ENCODE measurements around the gene KLHDC7A.

Gene KLHDC7A

GRCh38 chr1:18491168-18491567 lies 10.4 kb downstream of the KLHDC7A start:
- H3K4me3 ChIP-seq (ENCODE audit: low read depth, low read length) = no peak overlapping the region
- no peak for TF ChIP-seq CTCF (IDR thresholded peaks at IDR 0.05; ENCODE audit: insufficient read depth, low read depth, low read length, missing control alignments)
- peak; percentile 43 for DNase-seq (ENCODE audit: low read depth)

- DNase-seq (ENCODE audit: low read depth) = no peak
- no peak for TF ChIP-seq CTCF (IDR thresholded peaks at IDR 0.05; ENCODE audit: insufficient read depth, low read depth, low read length, missing control alignments)
- H3K4me3 ChIP-seq (ENCODE audit: low read depth, low read length) = no peak overlapping the region
Observed at GRCh38 chr1:18494304-18494703, 13.6 kb downstream of the KLHDC7A start.

GRCh38 chr1:18495635-18496034 lies 14.9 kb downstream of the KLHDC7A start:
- no peak for TF ChIP-seq CTCF (IDR thresholded peaks at IDR 0.05; ENCODE audit: insufficient read depth, low read depth, low read length, missing control alignments)
- no peak overlapping the region for H3K4me3 ChIP-seq (ENCODE audit: low read depth, low read length)
- DNase-seq (ENCODE audit: low read depth) = no peak

GRCh38 chr1:18496056-18496455 lies 15.3 kb downstream of the KLHDC7A start:
- no peak for TF ChIP-seq CTCF (IDR thresholded peaks at IDR 0.05; ENCODE audit: insufficient read depth, low read depth, low read length, missing control alignments)
- H3K4me3 ChIP-seq (ENCODE audit: low read depth, low read length) = no peak overlapping the region
- no peak for DNase-seq (ENCODE audit: low read depth)

- no peak for TF ChIP-seq CTCF (IDR thresholded peaks at IDR 0.05; ENCODE audit: insufficient read depth, low read depth, low read length, missing control alignments)
- no peak overlapping the region for H3K4me3 ChIP-seq (ENCODE audit: low read depth, low read length)
- no peak for DNase-seq (ENCODE audit: low read depth)
Observed at GRCh38 chr1:18496497-18497235, 15.9 kb downstream of the KLHDC7A start.

- TF ChIP-seq CTCF (IDR thresholded peaks at IDR 0.05; ENCODE audit: insufficient read depth, low read depth, low read length, missing control alignments) = no peak
- H3K4me3 ChIP-seq (ENCODE audit: low read depth, low read length) = no peak overlapping the region
- DNase-seq (ENCODE audit: low read depth) = no peak
Observed at GRCh38 chr1:18501833-18502232, 21.1 kb downstream of the KLHDC7A start.

GRCh38 chr1:18504609-18505008 lies 23.9 kb downstream of the KLHDC7A start:
- H3K4me3 ChIP-seq (ENCODE audit: low read depth, low read length) = no peak overlapping the region
- DNase-seq (ENCODE audit: low read depth) = no peak
- TF ChIP-seq CTCF (IDR thresholded peaks at IDR 0.05; ENCODE audit: insufficient read depth, low read depth, low read length, missing control alignments) = no peak

All from GM12865 (cell line).